Activated naive CD4-positive, alpha-beta T cell treated with anti-CD3 and anti-CD28 coated beads, Interleukin-2, amount 50 U/mL, for 24 hours (primary cell): ENCODE results near the gene LRMDA.

Experiments
- H3K27ac Mint-ChIP-seq: one replicate; pipeline ENCODE4 v1.8.0; 2021; ENCODE audit warnings: mild to moderate bottlenecking, mixed read lengths
- H3K27me3 Mint-ChIP-seq: one replicate; pipeline ENCODE4 v1.8.0; 2021; ENCODE audit warnings: mixed read lengths
- H3K36me3 Mint-ChIP-seq: one replicate; pipeline ENCODE4 v1.8.0; 2021; ENCODE audit warnings: mixed read lengths
- H3K4me1 Mint-ChIP-seq: one replicate; pipeline ENCODE4 v1.8.0; 2021; ENCODE audit warnings: mixed read lengths
- H3K4me3 Mint-ChIP-seq: one replicate; pipeline ENCODE4 v1.8.0; 2021; ENCODE audit warnings: mild to moderate bottlenecking, mixed read lengths
- H3K9me3 Mint-ChIP-seq: one replicate; pipeline ENCODE4 v1.8.0; 2021; ENCODE audit warnings: mixed read lengths

The LRMDA gene

GRCh38 chr10:76007667-76008181, 576.3 kb downstream of the LRMDA start:
- no peaks in the 10 kb centered on the region for H3K4me1 Mint-ChIP-seq
- H3K27me3 Mint-ChIP-seq: no peaks in the 10 kb centered on the region
- H3K4me3 Mint-ChIP-seq: no peak overlapping the region
- H3K36me3 Mint-ChIP-seq: no peaks in the 10 kb centered on the region
- H3K9me3 Mint-ChIP-seq: no peaks in the 10 kb centered on the region
- no peak overlapping the region for H3K27ac Mint-ChIP-seq

DNA sequence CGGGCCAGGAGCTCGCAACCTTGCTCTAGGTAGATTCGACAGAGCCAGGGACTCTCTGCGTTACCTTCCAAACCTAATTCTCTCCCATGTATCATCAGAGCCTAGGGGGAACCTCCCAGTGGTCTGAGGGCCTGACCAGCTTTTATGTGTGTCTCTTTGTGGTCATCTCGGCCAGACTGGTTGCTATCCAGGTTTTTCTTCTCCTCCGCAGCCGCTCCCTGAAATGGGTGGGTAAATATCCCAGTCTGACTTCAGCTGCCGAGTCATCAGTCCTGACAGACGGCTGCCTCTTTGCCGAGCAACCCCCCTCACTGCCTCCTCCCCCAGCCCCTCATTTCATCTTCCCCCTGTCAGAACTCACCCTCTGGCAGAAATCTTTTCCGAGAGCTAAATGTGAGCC, 578.1 kb downstream of the LRMDA start:
- Mint-ChIP-seq H3K27ac (no peak overlapping the region), H3K27me3 (no peaks in the 10 kb centered on the region), H3K4me3 (no peak overlapping the region)

DNA sequence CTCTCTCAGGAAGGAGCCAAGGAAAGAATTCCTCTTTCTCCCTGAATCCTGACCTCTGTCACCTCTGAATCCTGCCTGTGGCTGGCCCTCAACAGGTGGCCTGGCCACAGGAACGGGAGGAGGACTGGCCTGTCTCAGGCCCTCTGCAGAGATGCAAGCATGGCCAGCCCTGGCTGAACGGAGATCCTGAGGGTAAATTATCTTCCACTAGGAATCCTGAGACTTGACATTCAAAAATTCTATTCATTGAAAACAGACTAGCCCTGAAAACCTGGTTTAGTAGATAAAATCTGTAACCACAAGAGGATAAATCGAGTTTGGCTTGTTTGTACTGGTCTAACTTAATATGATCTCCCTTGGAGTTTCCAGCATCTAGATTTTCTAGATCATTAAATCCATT, 579.3 kb downstream of the LRMDA start:
- H3K27ac Mint-ChIP-seq: no peak overlapping the region
- H3K4me3 Mint-ChIP-seq: no peak overlapping the region
- no peaks in the 10 kb centered on the region for H3K27me3 Mint-ChIP-seq
- no peaks in the 10 kb centered on the region for H3K36me3 Mint-ChIP-seq
- no peaks in the 10 kb centered on the region for H3K9me3 Mint-ChIP-seq
- no peaks in the 10 kb centered on the region for H3K4me1 Mint-ChIP-seq

More for the DNA sequence above, 578.1 kb downstream of the LRMDA start:
- no peaks in the 10 kb centered on the region for H3K9me3 Mint-ChIP-seq
- H3K36me3 Mint-ChIP-seq: no peaks in the 10 kb centered on the region
- H3K4me1 Mint-ChIP-seq: no peaks in the 10 kb centered on the region

DNA sequence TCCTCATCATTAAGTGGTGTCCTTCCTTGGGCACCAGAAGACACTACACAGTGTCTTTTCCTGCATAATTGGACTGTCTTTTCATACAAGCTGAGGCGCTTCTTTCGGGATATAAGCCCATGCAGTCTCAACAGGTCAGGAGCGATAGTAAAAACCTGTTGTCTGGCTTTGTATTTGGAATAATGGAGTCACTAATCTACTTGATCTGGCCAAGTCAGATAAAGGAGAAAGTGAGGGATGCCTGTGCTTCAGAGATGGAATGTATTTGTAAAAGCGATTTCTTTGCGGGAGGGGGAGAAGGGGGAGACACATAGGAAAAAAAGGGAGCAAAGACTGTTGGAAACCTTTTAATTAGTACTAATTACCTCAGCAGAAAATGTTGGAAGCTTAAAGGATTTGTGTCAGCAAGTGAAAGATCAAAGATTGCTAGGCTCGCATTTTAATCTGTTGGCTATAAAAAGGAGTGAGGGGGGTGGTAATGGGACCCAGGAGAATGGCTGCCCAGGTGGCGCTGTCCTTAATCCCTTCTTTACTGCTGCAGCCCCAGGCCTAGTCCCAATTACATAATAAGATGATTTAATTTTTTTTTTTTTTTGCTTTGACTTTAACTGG, 581.4 kb downstream of the LRMDA start:
- Mint-ChIP-seq H3K9me3 (no peaks in the 10 kb centered on the region), H3K4me3 (no peak overlapping the region), H3K36me3 (no peaks in the 10 kb centered on the region), H3K4me1 (no peaks in the 10 kb centered on the region), H3K27ac (no peak overlapping the region), H3K27me3 (no peaks in the 10 kb centered on the region)

GRCh38 chr10:76015245-76015644, 583.8 kb downstream of the LRMDA start:
- H3K36me3 Mint-ChIP-seq: no peaks in the 10 kb centered on the region
- H3K4me1 Mint-ChIP-seq: no peaks in the 10 kb centered on the region
- no peaks in the 10 kb centered on the region for H3K27me3 Mint-ChIP-seq
- no peaks in the 10 kb centered on the region for H3K9me3 Mint-ChIP-seq
- no peak overlapping the region for H3K4me3 Mint-ChIP-seq
- H3K27ac Mint-ChIP-seq: no peak overlapping the region

DNA sequence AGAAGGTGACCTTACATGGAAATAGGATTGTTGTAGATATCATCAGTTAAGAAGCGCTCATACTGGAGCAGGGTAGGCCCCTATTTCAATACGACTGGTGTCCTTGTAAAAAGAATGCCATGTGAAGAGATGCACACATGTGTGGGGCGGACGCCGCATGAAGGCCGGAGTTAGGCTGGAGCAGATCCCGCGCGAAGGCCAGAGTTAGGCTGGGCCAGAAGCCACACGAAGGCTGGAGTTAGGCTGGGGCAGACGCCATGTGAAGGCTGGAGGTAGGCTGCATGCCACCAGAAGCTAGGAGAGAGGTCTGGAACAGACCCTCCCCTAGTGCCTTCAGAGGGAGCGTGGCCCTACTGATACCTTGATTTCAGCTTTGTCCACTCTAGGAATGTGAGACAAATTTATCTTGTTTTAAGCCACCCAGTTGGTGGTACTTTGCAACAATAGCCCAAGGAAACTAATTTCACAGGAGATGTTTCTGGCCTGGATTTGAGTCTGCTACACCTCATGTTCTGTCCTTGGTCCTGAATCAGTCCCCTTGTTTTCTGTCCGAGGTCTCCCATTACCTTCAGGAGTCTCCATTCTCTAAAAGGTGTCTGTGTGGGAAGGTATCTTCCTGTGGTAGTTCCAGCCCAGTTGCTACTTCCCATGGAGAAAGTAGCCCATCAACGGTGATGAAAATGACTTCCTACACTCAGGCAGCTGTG, 585.8 kb downstream of the LRMDA start:
- Mint-ChIP-seq H3K27ac (no peak overlapping the region), H3K36me3 (no peaks in the 10 kb centered on the region), H3K9me3 (no peaks in the 10 kb centered on the region), H3K4me1 (no peaks in the 10 kb centered on the region), H3K27me3 (no peaks in the 10 kb centered on the region), H3K4me3 (no peak overlapping the region)

DNA sequence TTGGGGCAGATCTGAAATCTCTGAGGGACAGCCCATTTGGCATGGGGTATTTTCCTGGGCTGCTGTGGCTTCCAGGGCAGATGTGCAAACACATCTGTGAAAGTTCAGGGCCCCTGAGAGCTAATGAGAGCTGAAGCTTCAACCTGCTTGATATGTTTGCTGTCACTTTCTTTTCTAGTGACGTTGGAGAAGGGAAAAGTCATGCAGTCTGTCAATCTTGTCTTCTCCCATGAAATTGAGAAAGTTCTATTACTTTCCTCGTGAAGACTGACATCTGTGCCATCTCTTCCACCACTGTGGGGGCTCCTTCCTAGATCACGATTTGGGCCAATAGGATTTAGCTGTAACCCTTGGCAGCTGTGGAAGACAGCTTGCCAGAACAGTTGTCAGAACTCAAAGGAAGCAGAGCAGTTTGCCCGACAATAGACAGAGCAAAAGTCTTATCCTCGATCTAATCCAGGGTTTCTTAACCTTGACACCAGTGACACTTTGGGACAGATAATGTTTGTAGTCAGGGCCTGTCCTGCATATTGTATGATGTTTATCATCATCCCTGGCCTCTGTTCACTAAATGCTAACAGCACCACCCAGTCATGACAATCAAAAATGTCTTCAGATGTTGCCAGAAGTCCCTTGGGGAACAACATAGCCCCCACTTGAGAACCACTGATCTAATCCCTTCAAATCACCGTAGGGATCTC, 586.5 kb downstream of the LRMDA start:
- Mint-ChIP-seq H3K9me3 (no peaks in the 10 kb centered on the region), H3K36me3 (no peaks in the 10 kb centered on the region), H3K4me3 (no peak overlapping the region), H3K27me3 (no peaks in the 10 kb centered on the region), H3K27ac (no peak overlapping the region), H3K4me1 (no peaks in the 10 kb centered on the region)

GRCh38 chr10:76020630-76021029, 589.2 kb downstream of the LRMDA start:
- no peak overlapping the region for H3K4me3 Mint-ChIP-seq
- no peaks in the 10 kb centered on the region for H3K4me1 Mint-ChIP-seq
- no peaks in the 10 kb centered on the region for H3K36me3 Mint-ChIP-seq
- peak overlapping the region; percentile 30 for H3K27ac Mint-ChIP-seq
- H3K9me3 Mint-ChIP-seq: no peaks in the 10 kb centered on the region
- no peaks in the 10 kb centered on the region for H3K27me3 Mint-ChIP-seq

- H3K4me3 Mint-ChIP-seq: no peak overlapping the region
- H3K36me3 Mint-ChIP-seq: no peaks in the 10 kb centered on the region
- no peaks in the 10 kb centered on the region for H3K9me3 Mint-ChIP-seq
- no peaks in the 10 kb centered on the region for H3K27me3 Mint-ChIP-seq
- no peak overlapping the region for H3K27ac Mint-ChIP-seq
- no peaks in the 10 kb centered on the region for H3K4me1 Mint-ChIP-seq
Measured at GRCh38 chr10:76021398-76021797, 590.0 kb downstream of the LRMDA start.

DNA sequence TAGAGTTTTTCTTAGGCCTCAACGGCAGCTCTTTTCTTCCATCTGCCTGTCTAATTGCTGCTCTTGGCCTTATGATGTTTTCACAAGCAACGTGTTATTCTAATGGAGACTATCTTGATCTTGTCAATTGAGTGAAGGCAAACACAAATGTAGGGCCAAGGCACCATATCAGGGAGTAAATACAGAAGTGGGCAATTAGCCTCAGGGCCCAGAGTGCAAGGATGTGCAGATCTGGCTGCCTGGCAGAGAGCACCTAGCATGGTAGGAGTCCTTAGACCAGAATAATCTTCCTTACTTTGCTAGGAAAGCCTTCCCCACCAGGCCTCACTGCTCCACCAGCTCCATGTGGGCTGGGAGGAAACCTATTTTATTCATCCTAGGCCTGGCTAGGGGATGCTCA, 590.9 kb downstream of the LRMDA start:
- Mint-ChIP-seq H3K9me3 (no peaks in the 10 kb centered on the region), H3K27me3 (no peaks in the 10 kb centered on the region), H3K4me3 (no peak overlapping the region), H3K4me1 (no peaks in the 10 kb centered on the region), H3K36me3 (no peaks in the 10 kb centered on the region), H3K27ac (no peak overlapping the region)

- Mint-ChIP-seq H3K36me3 (no peaks in the 10 kb centered on the region), H3K4me3 (no peak overlapping the region), H3K27ac (no peak overlapping the region), H3K4me1 (no peaks in the 10 kb centered on the region), H3K27me3 (no peaks in the 10 kb centered on the region), H3K9me3 (no peaks in the 10 kb centered on the region)
Measured at GRCh38 chr10:76023007-76023406, 591.6 kb downstream of the LRMDA start.

GRCh38 chr10:76024460-76025123, 593.2 kb downstream of the LRMDA start:
- Mint-ChIP-seq H3K4me1 (no peaks in the 10 kb centered on the region), H3K9me3 (no peaks in the 10 kb centered on the region), H3K36me3 (no peaks in the 10 kb centered on the region), H3K27ac (no peak overlapping the region), H3K4me3 (no peak overlapping the region), H3K27me3 (peaks cover 2% of the 10 kb centered on the region)

GRCh38 chr10:76025124-76025477, 593.7 kb downstream of the LRMDA start:
- peaks cover 2% of the 10 kb centered on the region for H3K27me3 Mint-ChIP-seq
- H3K27ac Mint-ChIP-seq: no peak overlapping the region
- no peak overlapping the region for H3K4me3 Mint-ChIP-seq
- no peaks in the 10 kb centered on the region for H3K36me3 Mint-ChIP-seq
- H3K9me3 Mint-ChIP-seq: no peaks in the 10 kb centered on the region
- no peaks in the 10 kb centered on the region for H3K4me1 Mint-ChIP-seq

GRCh38 chr10:76026176-76026771, 594.9 kb downstream of the LRMDA start:
- Mint-ChIP-seq H3K27ac (no peak overlapping the region), H3K9me3 (no peaks in the 10 kb centered on the region), H3K4me3 (no peak overlapping the region), H3K36me3 (no peaks in the 10 kb centered on the region), H3K4me1 (no peaks in the 10 kb centered on the region), H3K27me3 (peaks cover 2% of the 10 kb centered on the region)

DNA sequence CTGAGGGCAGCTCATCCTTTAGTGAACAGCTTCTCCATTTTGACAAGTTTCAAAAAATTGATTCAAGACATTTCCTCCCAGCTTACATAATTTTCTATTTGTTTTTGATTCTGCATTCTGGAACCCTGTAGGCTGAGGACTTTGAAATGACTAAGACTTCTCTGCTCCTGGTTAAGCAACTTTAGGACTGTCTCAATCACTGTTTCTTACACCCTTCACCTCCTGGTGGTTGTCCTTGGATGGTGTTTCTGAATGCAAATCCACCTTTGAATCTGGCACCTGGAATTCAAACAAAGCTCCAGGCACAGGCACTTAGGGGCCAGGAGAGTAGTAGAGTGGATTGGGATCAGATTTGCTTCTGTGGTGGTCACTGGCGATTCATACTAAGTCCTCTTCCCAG, 595.5 kb downstream of the LRMDA start:
- no peaks in the 10 kb centered on the region for H3K4me1 Mint-ChIP-seq
- no peaks in the 10 kb centered on the region for H3K9me3 Mint-ChIP-seq
- no peak overlapping the region for H3K27ac Mint-ChIP-seq
- H3K4me3 Mint-ChIP-seq: no peak overlapping the region
- H3K36me3 Mint-ChIP-seq: no peaks in the 10 kb centered on the region
- peaks cover 2% of the 10 kb centered on the region for H3K27me3 Mint-ChIP-seq
